GM06990 (cell line): Measurements from ENCODE around the gene IFT57.

Experiments used
- DNase-seq: peaks from one replicate; pipeline ENCODE4 v3.0.0-alpha.2; 2011; ENCODE audit not compliant: insufficient read length; ENCODE audit errors: extremely low read depth
- H3K27me3 ChIP-seq: replicated peaks from 2 replicates; pipeline ENCODE4 v1.6.0; 2011; ENCODE audit warnings: low read length; ENCODE audit not compliant: control insufficient read depth, insufficient read depth
- H3K36me3 ChIP-seq: 2 replicates; pipeline ENCODE4 v1.5.1; 2011; ENCODE audit warnings: low read length; ENCODE audit not compliant: control insufficient read depth, insufficient read depth
- H3K4me3 ChIP-seq: replicated peaks from 2 replicates; pipeline ENCODE4 v1.5.1; 2011; ENCODE audit warnings: low read depth, mild to moderate bottlenecking, control low read depth, low read length
- TF ChIP-seq, protein P1 (sequence below): IDR thresholded peaks from 2 replicates; pipeline ENCODE4 v1.5.1; 2011; ENCODE audit warnings: low read length, control low read depth, mild to moderate bottlenecking, inconsistent platforms; ENCODE audit not compliant: insufficient read depth, poor library complexity, severe bottlenecking

The IFT57 gene

DNA sequence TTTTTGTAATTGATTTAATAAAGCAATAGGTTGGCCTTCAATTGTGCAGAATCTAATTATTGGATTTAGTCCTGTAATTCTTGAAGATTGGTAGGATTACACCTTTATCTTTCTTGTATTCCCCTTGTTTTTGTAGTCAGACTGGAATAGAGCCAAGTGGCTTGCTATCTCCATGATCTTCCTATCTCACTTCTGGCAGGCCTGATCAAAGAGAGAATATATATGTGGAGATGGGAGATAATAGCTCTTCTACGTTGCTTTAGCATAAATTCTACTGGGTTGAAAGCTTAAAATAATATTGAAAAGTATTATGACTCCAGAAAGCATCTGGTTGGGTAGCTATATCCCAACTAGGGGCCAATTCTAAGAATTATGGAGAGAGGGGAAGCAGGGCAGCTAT is 16.9 kb upstream of the IFT57 start:
- no peaks in the 10 kb centered on the region for H3K36me3 ChIP-seq
- DNase-seq: no peak
- TF ChIP-seq, protein P1, sequence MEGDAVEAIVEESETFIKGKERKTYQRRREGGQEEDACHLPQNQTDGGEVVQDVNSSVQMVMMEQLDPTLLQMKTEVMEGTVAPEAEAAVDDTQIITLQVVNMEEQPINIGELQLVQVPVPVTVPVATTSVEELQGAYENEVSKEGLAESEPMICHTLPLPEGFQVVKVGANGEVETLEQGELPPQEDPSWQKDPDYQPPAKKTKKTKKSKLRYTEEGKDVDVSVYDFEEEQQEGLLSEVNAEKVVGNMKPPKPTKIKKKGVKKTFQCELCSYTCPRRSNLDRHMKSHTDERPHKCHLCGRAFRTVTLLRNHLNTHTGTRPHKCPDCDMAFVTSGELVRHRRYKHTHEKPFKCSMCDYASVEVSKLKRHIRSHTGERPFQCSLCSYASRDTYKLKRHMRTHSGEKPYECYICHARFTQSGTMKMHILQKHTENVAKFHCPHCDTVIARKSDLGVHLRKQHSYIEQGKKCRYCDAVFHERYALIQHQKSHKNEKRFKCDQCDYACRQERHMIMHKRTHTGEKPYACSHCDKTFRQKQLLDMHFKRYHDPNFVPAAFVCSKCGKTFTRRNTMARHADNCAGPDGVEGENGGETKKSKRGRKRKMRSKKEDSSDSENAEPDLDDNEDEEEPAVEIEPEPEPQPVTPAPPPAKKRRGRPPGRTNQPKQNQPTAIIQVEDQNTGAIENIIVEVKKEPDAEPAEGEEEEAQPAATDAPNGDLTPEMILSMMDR: no peak
- no peaks in the 10 kb centered on the region for H3K27me3 ChIP-seq
- no peak overlapping the region for H3K4me3 ChIP-seq

DNA sequence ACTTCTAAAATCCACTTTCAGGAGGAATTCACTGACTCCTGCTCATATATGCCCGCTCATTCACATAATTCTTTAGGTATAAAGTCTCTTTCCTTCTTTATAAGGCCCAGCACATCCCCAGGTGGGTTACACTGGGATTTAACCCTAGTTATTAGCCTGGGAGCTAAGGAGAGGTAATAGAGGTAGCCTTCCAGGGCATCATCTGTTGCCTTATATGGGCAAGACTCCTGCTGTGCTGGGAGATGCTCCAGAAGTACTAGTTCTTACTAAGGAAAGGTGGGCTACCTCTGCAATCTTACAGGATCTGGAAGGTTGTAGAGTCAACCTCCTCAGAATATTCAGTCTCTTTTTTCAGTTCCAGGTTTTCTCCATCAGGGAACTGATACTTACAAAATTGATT is 13.1 kb upstream of the IFT57 start:
- Histone ChIP-seq H3K4me3 (no peak overlapping the region), H3K27me3 (no peaks in the 10 kb centered on the region), H3K36me3 (no peaks in the 10 kb centered on the region)
- TF ChIP-seq, protein P1: no peak
- DNase-seq: no peak

DNA sequence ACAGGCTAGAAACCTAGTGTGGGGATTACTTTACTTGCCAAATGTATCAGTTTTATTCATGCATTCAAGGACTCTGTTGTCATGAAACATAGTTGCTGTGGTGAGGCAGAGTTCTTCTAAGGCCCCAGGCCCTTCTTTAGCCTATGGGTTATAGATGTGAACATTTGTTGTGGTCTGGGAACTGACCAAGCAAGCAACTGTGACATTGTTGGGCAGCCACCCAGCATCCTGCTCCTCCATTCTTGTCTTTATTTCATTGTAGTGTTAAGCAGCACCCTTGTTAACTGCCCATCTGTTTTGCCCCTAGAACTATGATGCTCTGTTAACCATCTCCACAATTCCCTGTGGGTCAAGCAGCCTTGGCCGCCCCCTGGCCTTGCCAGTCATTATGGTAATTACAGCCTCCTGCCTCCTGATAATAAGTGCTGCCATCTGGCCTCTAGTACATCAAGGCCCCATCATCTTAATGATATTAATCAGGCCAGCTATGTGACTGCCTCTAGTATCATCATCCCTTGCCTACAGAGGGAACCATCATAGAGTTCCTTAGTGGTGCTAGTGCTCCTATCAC is 12.2 kb upstream of the IFT57 start:
- H3K4me3 ChIP-seq: no peak overlapping the region
- no peaks in the 10 kb centered on the region for H3K27me3 ChIP-seq
- DNase-seq: no peak
- TF ChIP-seq, protein P1: no peak
- H3K36me3 ChIP-seq: no peaks in the 10 kb centered on the region

DNA sequence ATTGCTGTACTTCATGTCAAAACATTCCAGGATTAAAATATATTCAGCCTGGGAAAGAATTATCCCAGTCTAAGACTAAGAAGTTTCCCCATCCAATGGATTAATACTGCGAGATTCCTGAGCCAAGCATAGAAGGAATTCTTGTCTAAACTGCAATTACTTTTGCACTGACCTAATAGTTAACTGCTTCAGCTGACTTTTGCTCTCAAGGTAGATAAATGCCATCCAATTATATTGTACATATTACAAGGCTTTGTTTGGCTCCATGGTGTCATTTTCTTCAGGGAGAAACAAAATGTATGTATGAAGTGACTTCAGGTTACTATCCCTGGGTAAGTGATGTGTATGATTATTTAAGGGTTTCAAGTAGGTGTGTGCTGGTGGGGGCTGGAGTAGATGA is 6.1 kb upstream of the IFT57 start:
- Histone ChIP-seq H3K36me3 (no peaks in the 10 kb centered on the region), H3K4me3 (no peak overlapping the region), H3K27me3 (no peaks in the 10 kb centered on the region)
- no peak for DNase-seq
- TF ChIP-seq, protein P1: no peak

DNA sequence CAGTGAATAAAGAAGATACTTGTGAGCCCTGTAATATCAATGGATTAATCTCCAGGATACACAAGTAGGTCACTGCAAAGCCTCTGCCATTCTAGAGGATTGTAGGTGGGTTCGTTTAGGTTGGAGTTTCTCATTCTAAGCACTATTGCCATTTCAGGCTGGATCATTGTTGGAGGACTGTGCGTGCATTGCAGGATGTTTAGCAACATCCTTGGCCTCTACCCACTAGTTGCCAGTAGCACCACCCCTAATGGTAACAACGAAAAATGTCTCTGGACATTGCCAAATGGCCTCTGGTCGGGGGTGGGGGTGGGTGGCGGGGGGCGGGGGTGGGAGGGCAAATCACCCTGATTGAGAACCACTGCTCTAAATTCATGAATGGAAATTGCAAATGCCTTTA is 4.9 kb upstream of the IFT57 start:
- TF ChIP-seq, protein P1: no peak
- DNase-seq: no peak
- Histone ChIP-seq H3K4me3 (no peak overlapping the region), H3K36me3 (no peaks in the 10 kb centered on the region), H3K27me3 (no peaks in the 10 kb centered on the region)

DNA sequence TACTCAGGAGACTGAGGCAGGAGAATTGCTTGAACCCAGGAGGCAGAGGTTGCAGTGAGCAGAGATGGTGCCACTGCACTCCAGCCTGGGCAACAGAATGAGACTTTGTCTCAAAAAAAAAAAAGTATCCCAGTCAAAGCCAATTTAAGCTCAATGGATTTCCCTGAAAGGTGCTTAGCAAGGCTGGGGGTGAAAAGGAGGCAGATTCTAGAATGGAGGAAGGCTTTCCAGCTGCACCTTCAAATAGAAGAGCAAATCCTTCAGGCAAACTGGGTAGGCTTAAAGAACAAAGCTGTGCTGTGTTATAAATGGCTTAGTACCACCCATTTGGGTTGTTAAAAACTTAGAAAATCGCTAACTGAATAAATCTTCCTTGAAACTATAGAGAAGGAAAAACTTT is 3.0 kb upstream of the IFT57 start:
- Histone ChIP-seq H3K27me3 (no peaks in the 10 kb centered on the region), H3K36me3 (no peaks in the 10 kb centered on the region), H3K4me3 (no peak overlapping the region)
- TF ChIP-seq, protein P1: no peak
- DNase-seq: no peak
